Fibroblast of the aortic adventitia (primary cell): ENCODE data around the gene SIK3. TPM values are rescaled to one million over a fixed set of nuclear protein-coding genes. Genes with fewer than 3 reads are reported as not detected.
A peak's percentile ranks its signal among the peaks of the same experiment; 100 is the strongest.

ENCODE experiments used
- DNase-seq: peaks from one replicate; pipeline ENCODE4 v3.0.0-alpha.2; 2010; ENCODE audit warnings: low read depth
- H3K4me3 ChIP-seq: 2 replicates; pipeline ENCODE4 v1.5.1; 2011; ENCODE audit warnings: low read depth, mild to moderate bottlenecking, control low read depth, low read length, moderate library complexity
- CTCF ChIP-seq: IDR thresholded peaks from 2 replicates; pipeline ENCODE4 v1.5.1; 2011; ENCODE audit warnings: mild to moderate bottlenecking, low read length, control low read depth, inconsistent platforms; ENCODE audit not compliant: insufficient read depth
- total RNA-seq: library from RNA; depleted of rRNA; stranded (reverse); fragments of >200 nt; gene quantifications from 2 replicates; pipeline ENCODE4 v1.2.3, GENCODE V29; 2012; ENCODE audit warnings: low replicate concordance

SIK3 gene
- total RNA-seq, 1 donor: 18.4 TPM

GRCh38 chr11:116885951-116886655 lies 212.1 kb downstream of the SIK3 start:
- peak; percentile 83 for DNase-seq
- TF ChIP-seq CTCF: no peak
- no peak overlapping the region for H3K4me3 ChIP-seq

GRCh38 chr11:116882386-116882785 lies 215.8 kb downstream of the SIK3 start:
- no peak for TF ChIP-seq CTCF
- no peak overlapping the region for H3K4me3 ChIP-seq
- DNase-seq: peak; percentile 45

GRCh38 chr11:116881143-116881542 lies 217.1 kb downstream of the SIK3 start:
- no peak for TF ChIP-seq CTCF
- DNase-seq: no peak
- H3K4me3 ChIP-seq: no peak overlapping the region

- no peak overlapping the region for H3K4me3 ChIP-seq
- peak; percentile 85 for TF ChIP-seq CTCF
- peak; percentile 87 for DNase-seq
These were observed 218.2 kb downstream of the SIK3 start for GRCh38 chr11:116879800-116880625.

GRCh38 chr11:116876656-116877055 lies 221.6 kb downstream of the SIK3 start:
- no peak overlapping the region for H3K4me3 ChIP-seq
- no peak for TF ChIP-seq CTCF
- no peak for DNase-seq

- H3K4me3 ChIP-seq: no peak overlapping the region
- DNase-seq: no peak
- no peak for TF ChIP-seq CTCF
These were observed 223.0 kb downstream of the SIK3 start for GRCh38 chr11:116875194-116875593.
